ENCODE data around the gene DAP3.
"Not testable (repeated sequence)": the region's sequence is repeated elsewhere in the genome, so short reads cannot be mapped to it uniquely, and the experiment has no call there.

The DAP3 gene

DNA sequence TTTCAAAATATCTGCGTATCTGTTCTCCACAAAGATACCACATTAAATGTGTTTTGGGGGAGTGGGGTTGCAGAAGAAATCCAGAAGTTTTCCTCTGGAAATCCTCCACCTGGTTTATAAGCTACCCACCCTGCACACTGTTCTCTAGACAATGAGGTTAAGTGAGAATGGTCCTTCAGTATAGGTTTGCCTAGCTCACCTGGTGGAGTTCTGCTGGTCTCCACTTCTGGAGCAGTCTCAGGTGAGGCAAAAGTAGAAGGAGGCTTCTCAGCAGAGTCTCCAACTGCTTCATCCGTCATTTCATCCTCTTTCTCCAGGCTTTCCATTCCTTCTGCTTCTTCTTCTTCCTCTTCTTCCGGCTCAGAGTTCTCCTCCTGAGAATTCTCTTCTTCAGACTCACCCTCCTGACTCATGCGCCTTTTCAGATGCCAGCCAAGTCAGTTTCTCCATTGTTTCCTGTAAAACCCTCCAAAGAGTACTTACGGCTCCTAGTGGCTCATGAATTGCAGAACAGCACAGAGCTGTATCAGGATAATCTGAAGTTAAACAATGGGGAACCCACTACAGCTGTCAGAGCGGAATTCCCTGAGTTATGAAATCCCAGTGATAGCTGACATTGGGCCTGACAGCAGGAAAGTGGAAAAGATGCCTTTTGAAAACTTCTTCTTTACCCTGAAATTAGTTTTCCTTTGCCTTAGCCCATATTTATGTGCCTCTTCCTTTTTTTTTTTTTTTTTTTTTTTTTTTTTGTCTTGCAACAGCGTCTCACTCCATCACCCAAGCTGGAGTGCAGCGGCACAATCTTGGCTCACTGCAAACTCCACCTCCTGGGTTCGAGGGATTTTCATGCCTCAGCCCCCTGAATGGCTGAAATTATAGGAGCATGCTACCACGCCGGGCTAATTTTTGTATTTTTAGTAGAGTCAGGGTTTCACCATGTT, 40.4 kb upstream of the DAP3 start:
- DNase-seq (ENCODE audit: low read depth) = peak; percentile 64
- H3K4me3 ChIP-seq (ENCODE audit: low read length) = peak overlapping the region; percentile 21
- peak; percentile 73 for TF ChIP-seq CTCF (conservative IDR thresholded peaks at IDR 0.05; ENCODE audit: low read depth, low read length)

DNA sequence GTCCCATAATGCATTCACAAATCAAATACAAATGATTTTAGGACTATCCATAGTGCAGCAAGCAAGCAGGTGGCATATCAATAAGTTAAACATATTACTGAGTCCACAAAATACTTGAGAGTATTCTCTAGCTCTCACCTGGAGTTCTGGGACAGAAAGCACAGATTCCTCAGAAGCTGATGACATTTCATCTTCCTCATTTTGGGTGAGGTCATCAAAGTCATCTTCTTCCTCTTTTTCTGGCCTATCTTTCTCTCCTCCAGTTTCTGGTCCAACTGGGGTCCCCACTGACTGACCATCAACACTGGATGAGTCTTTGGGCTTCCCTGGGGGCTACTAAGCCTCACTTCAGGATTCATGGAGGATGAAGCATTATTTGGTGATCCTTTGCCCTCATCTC, 39.2 kb upstream of the DAP3 start:
- DNase-seq (ENCODE audit: low read depth) = no peak
- no peak for TF ChIP-seq CTCF (conservative IDR thresholded peaks at IDR 0.05; ENCODE audit: low read depth, low read length)
- H3K4me3 ChIP-seq (ENCODE audit: low read length) = no peak overlapping the region

DNA sequence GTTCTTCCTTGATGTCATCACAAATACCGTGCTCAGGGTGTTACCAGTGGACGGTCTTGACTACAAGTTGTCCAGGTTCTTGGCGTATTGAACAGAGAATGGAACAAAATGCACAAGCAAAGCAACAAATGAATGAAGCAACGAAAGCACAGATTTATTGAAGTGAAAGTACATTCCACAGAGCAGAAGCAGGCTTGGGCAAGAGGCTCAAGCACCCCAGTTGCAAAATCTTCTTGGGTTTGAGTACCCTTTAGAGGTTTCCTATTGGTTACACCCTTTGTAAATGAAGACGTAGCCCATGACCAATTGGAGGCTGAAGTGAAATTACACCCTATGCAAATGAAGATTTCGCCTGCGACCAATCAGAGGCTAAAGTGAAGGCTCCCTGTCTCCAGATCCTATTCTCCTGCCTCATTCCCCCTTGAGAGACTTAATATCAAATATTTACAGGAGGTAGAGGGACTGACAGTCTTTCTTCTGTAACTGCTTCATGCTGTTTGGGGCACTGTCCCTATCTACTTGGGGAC, 38.6 kb upstream of the DAP3 start:
- no peak overlapping the region for H3K4me3 ChIP-seq (ENCODE audit: low read length)
- no peak for TF ChIP-seq CTCF (conservative IDR thresholded peaks at IDR 0.05; ENCODE audit: low read depth, low read length)
- DNase-seq (ENCODE audit: low read depth) = no peak

DNA sequence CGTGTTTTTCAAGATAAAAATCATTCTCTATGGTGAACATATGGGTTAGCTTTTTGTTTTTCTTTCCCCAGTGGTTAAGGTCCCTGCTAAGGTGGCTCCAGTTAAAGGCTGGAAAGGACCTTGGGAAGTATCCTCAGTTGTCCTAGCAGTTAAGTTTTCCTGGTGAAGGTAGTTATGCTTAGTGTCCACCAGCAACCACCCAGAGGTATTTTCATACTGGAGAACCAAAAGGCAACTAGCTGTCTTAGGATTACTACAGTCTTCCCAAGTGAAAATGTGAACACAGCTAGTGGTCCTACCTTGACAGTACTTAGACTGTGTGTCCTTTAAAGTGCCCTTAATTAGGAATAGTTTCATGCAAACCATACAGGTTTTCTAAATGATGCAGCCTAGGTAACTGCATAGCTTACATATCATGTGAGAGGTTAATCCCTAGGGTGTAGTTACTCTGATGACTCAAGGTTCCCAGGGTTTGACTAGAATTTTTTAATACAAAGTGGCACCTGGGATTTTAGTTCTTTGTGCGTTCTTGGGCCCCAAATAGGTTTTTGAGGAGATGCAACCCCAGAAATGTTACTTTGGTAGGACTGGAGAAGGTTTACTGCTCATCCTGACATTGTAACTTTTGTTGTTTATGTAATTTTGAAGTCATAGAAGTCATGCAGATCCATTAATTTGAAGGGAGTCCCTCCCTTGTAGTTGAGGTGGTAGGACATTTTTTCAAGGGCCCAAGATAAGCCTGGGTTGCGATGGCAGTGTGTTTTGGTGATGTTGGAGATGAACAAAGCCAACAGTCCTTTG, 36.8 kb upstream of the DAP3 start:
- no peak overlapping the region for H3K4me3 ChIP-seq (ENCODE audit: low read length)

DNA sequence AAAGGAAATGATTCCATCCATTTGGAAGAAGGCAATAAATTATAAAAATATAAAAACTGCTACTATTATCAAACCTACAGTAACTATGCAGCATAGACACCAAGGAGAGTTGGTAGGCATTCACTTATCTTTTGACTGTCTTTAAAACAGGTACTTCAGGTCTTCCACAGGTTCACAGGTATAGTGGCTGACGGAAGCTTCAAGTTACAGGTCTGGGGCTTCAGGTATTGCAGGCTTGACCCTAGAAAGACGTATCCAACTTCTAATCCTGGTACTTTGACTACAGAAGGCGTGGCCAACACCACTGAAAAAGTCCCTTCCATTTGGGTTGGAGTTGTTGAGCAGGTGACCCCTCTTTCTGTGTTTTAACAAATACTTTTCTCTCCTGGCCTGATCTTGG, 35.9 kb upstream of the DAP3 start:
- no peak for DNase-seq (ENCODE audit: low read depth)
- no peak for TF ChIP-seq CTCF (conservative IDR thresholded peaks at IDR 0.05; ENCODE audit: low read depth, low read length)
- H3K4me3 ChIP-seq (ENCODE audit: low read length) = no peak overlapping the region

More for the DNA sequence above, 36.8 kb upstream of the DAP3 start:
- TF ChIP-seq CTCF (conservative IDR thresholded peaks at IDR 0.05; ENCODE audit: low read depth, low read length) = no peak
- peak; percentile 52 for DNase-seq (ENCODE audit: low read depth)

- DNase-seq (ENCODE audit: low read depth) = no peak
- no peak overlapping the region for H3K4me3 ChIP-seq (ENCODE audit: low read length)
- no peak for TF ChIP-seq CTCF (conservative IDR thresholded peaks at IDR 0.05; ENCODE audit: low read depth, low read length)
Measured at GRCh38 chr1:155657463-155657862, 31.4 kb upstream of the DAP3 start.

DNA sequence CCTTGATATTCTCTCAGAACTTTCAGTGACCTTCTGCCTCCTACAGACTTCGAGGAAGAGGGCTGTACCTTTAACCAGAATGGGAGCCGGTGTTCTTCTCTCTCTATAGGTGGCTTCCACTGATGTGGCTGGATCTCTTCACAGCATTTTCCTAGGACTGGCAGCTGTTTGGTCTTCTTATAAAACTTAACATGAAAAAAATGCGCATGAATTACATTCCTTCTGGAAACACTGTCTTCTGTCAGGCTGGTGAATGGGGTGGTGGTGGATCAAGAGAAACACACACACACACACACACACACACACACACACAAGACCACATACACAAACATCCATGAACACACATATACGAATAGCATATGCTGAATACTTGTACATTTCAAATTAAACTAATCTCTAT, 27.7 kb upstream of the DAP3 start:
- DNase-seq (ENCODE audit: low read depth); H3K4me3 ChIP-seq (ENCODE audit: low read length): not testable (repeated sequence)

All from retinal pigment epithelial cell (primary cell).